ENCODE results near the gene CASK. TPM values are rescaled to one million over a fixed set of nuclear protein-coding genes. Genes with fewer than 3 reads are reported as not detected.

Gene CASK
- total RNA-seq, 1 donor from 2014 or later, result 41.0 TPM

DNA sequence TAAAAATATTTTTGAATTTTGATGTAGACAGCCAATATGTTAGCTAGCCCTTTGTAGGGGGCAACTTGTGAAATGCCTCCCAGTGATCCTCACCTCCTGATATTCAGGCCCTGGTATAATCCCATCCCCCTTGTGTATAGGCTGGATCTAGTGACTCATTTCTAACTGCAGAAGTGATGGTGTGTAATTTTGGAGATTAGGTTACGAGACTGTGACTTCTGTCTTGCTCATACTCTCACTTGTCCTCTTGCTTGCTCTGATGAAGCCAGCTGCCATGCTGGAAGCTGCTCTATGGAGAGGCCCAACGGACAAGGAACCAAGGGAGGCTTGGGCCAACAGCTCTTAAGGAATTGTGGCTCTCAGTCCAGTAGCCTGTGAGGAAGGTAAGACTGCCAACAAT lies 137.7 kb downstream of the CASK start:
- DNase-seq (ENCODE audit: extremely low spot score in 2 of 2), result no peak
- Histone ChIP-seq H3K4me1 (peaks cover 13% of the 10 kb centered on the region), H3K4me3 (no peak overlapping the region), H3K9me3 (no peaks in the 10 kb centered on the region), H3K27me3 (no peaks in the 10 kb centered on the region), H3K27ac (no peak overlapping the region), H3K36me3 (no peaks in the 10 kb centered on the region)
- no peak for TF ChIP-seq POLR2A (IDR thresholded peaks at IDR 0.05)
- no peak for TF ChIP-seq POLR2AphosphoS5 (IDR thresholded peaks at IDR 0.05; ENCODE audit: insufficient read depth in 1 of 2, low read depth in 1 of 2)
- TF ChIP-seq, protein P1, sequence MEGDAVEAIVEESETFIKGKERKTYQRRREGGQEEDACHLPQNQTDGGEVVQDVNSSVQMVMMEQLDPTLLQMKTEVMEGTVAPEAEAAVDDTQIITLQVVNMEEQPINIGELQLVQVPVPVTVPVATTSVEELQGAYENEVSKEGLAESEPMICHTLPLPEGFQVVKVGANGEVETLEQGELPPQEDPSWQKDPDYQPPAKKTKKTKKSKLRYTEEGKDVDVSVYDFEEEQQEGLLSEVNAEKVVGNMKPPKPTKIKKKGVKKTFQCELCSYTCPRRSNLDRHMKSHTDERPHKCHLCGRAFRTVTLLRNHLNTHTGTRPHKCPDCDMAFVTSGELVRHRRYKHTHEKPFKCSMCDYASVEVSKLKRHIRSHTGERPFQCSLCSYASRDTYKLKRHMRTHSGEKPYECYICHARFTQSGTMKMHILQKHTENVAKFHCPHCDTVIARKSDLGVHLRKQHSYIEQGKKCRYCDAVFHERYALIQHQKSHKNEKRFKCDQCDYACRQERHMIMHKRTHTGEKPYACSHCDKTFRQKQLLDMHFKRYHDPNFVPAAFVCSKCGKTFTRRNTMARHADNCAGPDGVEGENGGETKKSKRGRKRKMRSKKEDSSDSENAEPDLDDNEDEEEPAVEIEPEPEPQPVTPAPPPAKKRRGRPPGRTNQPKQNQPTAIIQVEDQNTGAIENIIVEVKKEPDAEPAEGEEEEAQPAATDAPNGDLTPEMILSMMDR (IDR thresholded peaks at IDR 0.05), result no peak
- intact Hi-C loops (cut with DNase I), result no loop called here

DNA sequence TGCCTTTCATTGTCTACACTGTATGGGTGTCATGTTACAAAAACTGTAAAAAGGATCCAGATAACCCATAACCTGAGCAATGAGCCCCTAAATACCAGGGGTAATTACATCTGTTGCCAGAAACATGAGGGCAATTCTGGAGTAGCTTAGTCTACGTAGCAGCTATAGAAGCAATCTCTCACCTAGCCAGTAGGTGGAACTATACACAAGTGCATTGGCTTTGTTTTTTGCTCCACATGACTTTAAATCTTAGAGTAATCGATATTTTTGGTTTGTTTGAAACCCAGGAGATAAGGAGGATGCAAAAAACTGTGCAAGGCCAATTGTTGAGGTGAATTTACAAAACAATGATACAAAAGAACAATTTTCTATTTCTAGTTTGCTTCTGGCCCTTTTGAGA lies 141.9 kb downstream of the CASK start:
- no peak for DNase-seq (ENCODE audit: extremely low spot score in 2 of 2)
- Histone ChIP-seq H3K36me3 (no peaks in the 10 kb centered on the region), H3K9me3 (no peaks in the 10 kb centered on the region), H3K27me3 (no peaks in the 10 kb centered on the region), H3K4me3 (no peak overlapping the region), H3K4me1 (no peaks in the 10 kb centered on the region), H3K27ac (no peak overlapping the region)
- TF ChIP-seq, protein P1 (IDR thresholded peaks at IDR 0.05), result peak; percentile 7 to 39 (median 34)
- TF ChIP-seq POLR2A (IDR thresholded peaks at IDR 0.05) (no peak), POLR2AphosphoS5 (IDR thresholded peaks at IDR 0.05; ENCODE audit: insufficient read depth in 1 of 2, low read depth in 1 of 2) (no peak)
- intact Hi-C loops (cut with DNase I), result no loop called here

DNA sequence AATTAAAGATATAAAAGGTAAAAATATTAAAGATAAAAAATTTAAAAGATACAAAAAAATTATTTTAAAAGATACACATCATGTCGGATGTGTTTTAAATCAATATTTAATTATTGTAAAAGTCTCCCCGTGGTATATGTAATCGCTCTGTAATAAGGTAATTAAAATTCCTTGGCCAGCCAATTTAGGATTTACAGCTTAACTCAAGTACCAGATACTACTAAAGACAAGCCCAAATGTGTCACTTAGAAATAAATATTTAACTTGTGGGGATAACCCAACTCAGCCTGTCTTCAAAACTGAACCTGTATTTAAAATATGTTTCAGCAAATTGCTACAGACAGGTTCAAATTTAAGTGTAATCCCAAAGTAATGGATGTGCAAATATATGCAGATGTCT lies 143.4 kb downstream of the CASK start:
- intact Hi-C loops (cut with DNase I), result no loop called here

DNA sequence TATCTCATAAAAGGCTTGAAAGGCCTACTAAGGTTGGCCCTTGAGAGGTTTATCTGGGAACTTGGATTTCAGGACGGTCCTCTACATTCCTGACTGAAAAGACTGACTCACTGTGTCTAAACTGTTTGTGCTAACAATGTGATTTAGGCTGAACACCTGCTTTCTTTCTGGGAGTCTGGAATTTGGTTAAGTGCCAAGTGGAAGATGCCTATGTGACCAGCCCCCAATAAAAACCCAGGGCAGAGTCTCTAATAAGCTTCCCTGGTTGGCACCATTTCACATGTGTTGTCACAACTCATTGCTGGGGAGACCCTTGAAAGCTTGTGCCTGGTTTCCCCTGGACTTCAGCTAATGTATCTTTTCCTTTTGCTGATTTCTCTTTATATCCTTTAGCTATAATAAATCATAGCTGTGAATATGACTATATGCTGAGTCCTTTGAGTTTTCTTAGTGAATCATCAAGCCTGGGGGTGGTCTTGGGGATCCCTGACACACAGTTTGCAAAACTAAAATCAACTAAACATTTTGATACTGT lies 144.3 kb downstream of the CASK start:
- no peak for DNase-seq (ENCODE audit: extremely low spot score in 2 of 2)
- intact Hi-C loops (cut with DNase I), result no loop called here
- H3K27me3 ChIP-seq, result no peaks in the 10 kb centered on the region
- no peak overlapping the region for H3K27ac ChIP-seq
- no peaks in the 10 kb centered on the region for H3K36me3 ChIP-seq
- no peaks in the 10 kb centered on the region for H3K9me3 ChIP-seq
- H3K4me3 ChIP-seq, result no peak overlapping the region
- TF ChIP-seq POLR2AphosphoS5 (IDR thresholded peaks at IDR 0.05; ENCODE audit: insufficient read depth in 1 of 2, low read depth in 1 of 2) (no peak), POLR2A (IDR thresholded peaks at IDR 0.05) (no peak)
- TF ChIP-seq, protein P1 (IDR thresholded peaks at IDR 0.05), result no peak
- H3K4me1 ChIP-seq, result no peaks in the 10 kb centered on the region

More for the DNA sequence above, 143.4 kb downstream of the CASK start:
- Histone ChIP-seq H3K4me3 (no peak overlapping the region), H3K9me3 (no peaks in the 10 kb centered on the region), H3K36me3 (no peaks in the 10 kb centered on the region), H3K27me3 (no peaks in the 10 kb centered on the region), H3K27ac (no peak overlapping the region), H3K4me1 (no peaks in the 10 kb centered on the region)
- DNase-seq (ENCODE audit: extremely low spot score in 2 of 2), result no peak
- TF ChIP-seq POLR2A (IDR thresholded peaks at IDR 0.05) (no peak), POLR2AphosphoS5 (IDR thresholded peaks at IDR 0.05; ENCODE audit: insufficient read depth in 1 of 2, low read depth in 1 of 2) (no peak)
- TF ChIP-seq, protein P1 (IDR thresholded peaks at IDR 0.05), result no peak

DNA sequence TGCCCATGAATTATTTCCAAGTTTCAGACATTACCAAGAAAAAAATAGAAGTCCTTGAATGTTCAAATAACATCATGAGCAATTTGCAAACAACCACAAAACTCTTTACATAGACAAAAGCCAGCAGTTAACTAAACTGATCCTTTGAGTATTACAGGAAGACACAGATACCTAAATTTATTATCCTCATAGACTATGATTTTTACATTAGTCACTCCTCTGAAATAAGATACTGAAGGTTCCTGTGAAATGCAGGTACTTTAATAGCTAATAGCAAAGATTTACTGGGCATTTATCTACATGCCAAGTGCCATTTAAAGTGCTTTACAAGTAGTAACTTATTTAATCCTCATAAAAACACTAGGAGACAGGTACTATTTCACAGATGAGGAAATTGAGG lies 161.7 kb downstream of the CASK start:
- intact Hi-C loops (cut with DNase I), result no loop called here
- TF ChIP-seq POLR2A (IDR thresholded peaks at IDR 0.05) (no peak), POLR2AphosphoS5 (IDR thresholded peaks at IDR 0.05; ENCODE audit: insufficient read depth in 1 of 2, low read depth in 1 of 2) (no peak)
- TF ChIP-seq, protein P1 (IDR thresholded peaks at IDR 0.05), result no peak
- no peaks in the 10 kb centered on the region for H3K36me3 ChIP-seq

More for the DNA sequence above, 161.7 kb downstream of the CASK start:
- Histone ChIP-seq H3K9me3 (no peaks in the 10 kb centered on the region), H3K4me1 (no peaks in the 10 kb centered on the region), H3K27me3 (no peaks in the 10 kb centered on the region), H3K27ac (no peak overlapping the region), H3K4me3 (no peak overlapping the region)
- no peak for DNase-seq (ENCODE audit: extremely low spot score in 2 of 2)
